ENCODE measurements around the gene THAP4. TPM values are rescaled to one million over a fixed set of nuclear protein-coding genes. Genes with fewer than 3 reads are reported as not detected.

THAP4 gene
- total RNA-seq, 1 donor: 36.7 TPM

DNA sequence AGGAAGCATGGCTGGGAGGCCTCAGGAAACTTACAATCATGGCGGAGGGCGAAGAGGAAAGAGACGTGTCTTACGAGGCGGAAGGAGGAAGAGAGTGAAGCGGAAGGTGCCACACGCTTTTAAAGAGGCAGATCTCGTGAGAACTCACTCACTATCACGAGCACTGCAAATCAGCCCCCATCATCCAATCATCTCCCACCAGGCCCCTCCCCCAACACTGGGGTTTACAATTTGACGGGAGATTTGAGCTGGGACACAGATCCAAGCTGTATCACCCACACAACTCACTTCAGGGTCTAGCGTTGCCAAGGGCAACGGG lies 83.5 kb downstream of the THAP4 start:
- TF ChIP-seq, protein P1, sequence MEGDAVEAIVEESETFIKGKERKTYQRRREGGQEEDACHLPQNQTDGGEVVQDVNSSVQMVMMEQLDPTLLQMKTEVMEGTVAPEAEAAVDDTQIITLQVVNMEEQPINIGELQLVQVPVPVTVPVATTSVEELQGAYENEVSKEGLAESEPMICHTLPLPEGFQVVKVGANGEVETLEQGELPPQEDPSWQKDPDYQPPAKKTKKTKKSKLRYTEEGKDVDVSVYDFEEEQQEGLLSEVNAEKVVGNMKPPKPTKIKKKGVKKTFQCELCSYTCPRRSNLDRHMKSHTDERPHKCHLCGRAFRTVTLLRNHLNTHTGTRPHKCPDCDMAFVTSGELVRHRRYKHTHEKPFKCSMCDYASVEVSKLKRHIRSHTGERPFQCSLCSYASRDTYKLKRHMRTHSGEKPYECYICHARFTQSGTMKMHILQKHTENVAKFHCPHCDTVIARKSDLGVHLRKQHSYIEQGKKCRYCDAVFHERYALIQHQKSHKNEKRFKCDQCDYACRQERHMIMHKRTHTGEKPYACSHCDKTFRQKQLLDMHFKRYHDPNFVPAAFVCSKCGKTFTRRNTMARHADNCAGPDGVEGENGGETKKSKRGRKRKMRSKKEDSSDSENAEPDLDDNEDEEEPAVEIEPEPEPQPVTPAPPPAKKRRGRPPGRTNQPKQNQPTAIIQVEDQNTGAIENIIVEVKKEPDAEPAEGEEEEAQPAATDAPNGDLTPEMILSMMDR (IDR thresholded peaks at IDR 0.05; ENCODE audit: insufficient read depth, low read depth, low read length): no peak
- no peak for DNase-seq (ENCODE audit: low read depth)
- no peak overlapping the region for H3K4me3 ChIP-seq (ENCODE audit: low read depth, low read length)

DNA sequence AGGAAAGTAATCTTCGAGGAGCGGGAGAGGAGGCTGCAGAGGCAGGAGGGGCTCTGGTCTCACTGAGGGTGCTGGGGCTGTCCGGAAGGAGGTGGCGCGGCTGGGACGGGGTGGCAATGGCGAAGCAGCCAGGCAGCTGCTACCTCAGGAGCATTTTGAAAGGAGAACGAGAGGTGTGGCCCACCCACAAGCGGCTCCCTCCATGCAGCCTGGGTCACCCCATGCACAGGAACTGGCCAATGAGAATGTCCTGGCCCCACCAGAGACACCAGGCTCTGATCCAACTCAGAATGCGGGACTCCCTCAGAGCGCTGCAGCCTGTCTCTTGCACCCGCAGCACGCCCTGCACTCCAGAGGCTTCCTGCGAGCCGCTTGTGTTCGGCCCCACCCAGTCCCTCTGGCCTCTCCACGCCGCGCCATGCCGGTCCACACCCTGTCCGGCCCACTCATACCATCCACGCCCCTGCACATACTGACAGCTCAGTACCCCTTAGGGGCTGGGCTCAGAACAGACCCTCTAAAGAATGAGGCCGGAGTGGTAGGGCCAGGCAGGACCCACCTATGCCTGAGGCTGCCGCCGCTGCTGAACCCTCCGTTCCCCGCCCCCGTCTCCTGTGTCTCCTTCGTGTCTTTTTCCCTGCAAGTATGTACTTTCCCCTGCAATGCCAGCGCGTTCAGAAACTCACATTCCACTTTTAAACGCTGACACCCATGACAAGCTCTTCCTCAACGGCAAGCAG lies 84.8 kb downstream of the THAP4 start:
- TF ChIP-seq, protein P1 (IDR thresholded peaks at IDR 0.05; ENCODE audit: insufficient read depth, low read depth, low read length): no peak
- H3K4me3 ChIP-seq (ENCODE audit: low read depth, low read length): no peak overlapping the region
- no peak for DNase-seq (ENCODE audit: low read depth)

DNA sequence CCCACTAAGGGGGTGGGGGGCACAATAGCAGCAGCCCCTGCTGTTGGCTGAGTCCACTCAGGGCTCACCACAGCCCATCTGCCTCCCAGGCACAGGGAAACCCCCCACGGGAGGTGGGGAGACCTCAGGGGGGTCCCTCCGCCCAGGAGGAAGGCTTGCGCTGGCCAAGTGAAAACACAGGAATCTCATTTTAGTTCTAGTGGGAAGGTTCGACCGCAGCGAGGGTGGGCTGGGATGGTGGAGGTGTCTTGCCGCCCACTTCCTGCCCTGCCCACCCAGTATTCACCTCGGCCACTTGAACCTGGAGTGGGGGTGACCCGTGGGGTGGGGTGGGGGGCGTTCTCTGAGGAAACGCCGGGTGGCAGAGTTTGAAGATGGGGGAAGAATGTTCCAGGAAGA lies 85.4 kb downstream of the THAP4 start:
- no peak overlapping the region for H3K4me3 ChIP-seq (ENCODE audit: low read depth, low read length)
- no peak for DNase-seq (ENCODE audit: low read depth)
- TF ChIP-seq, protein P1 (IDR thresholded peaks at IDR 0.05; ENCODE audit: insufficient read depth, low read depth, low read length): no peak

DNA sequence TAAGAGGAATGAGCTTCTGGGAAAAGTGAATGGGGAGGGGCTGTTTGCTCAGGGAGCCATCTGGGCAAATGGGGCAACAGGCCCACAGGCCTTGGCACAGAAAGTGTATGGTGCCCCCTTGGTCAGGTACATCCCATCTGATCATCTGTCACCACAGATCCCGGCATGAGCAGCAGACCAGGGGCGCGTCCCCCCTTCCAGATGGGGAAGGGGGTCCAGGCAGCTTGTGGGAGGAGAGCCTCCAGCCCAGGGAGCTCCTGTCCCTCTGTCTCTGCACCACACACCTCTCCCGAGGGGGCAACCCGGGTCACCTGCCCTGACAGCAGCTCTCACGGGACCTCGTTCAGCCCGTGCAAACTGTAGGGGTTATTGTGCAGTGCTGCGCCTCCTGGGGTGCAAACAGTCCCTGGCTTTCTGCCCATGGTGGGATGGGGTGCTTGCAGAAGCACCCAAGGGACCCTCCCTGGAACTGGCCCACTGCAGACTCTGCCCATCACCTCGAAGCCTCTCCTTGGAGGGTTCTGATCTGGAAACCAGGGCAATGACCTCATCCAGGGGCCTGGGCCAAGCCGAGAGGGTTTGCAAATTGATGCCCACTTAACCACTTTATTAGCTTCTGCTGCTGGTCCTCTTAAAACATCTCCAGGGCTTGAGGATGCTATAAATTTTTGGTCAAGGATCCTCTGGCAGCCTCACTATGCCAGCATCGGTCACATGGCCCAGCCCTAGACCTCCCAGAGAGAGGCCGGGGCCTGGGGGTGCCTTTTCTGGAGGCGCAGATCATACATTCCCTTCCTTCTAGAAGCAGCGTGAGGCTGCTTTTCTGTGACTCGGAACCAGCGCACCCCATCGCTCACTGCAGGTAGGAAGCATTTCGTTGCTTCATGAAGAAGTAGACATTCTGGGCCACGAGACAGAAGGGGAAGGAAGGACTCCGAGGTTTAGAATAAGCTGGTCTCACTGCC lies 86.1 kb downstream of the THAP4 start:
- DNase-seq (ENCODE audit: low read depth): no peak
- no peak overlapping the region for H3K4me3 ChIP-seq (ENCODE audit: low read depth, low read length)
- TF ChIP-seq, protein P1 (IDR thresholded peaks at IDR 0.05; ENCODE audit: insufficient read depth, low read depth, low read length): no peak

DNA sequence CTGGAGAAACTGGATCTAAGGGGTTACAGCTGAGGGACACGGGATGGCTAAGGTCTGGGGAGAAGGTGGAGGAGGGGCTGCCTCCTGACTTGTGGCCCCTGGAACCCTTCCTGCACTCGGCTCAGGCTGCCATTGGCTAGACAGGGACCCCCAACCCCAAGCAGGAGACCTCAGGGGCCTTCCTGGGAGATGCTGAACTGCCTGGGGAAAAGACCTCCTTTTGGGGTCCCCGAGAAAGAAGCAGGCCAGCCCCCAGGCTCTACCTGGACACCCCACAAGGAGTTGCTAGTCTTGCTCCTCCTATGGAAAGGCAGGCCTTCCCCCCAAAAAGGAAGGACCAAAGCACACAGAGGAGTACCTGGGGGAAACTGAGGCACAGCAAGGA lies 88.5 kb downstream of the THAP4 start:
- no peak overlapping the region for H3K4me3 ChIP-seq (ENCODE audit: low read depth, low read length)
- TF ChIP-seq, protein P1 (IDR thresholded peaks at IDR 0.05; ENCODE audit: insufficient read depth, low read depth, low read length): no peak
- DNase-seq (ENCODE audit: low read depth): no peak

DNA sequence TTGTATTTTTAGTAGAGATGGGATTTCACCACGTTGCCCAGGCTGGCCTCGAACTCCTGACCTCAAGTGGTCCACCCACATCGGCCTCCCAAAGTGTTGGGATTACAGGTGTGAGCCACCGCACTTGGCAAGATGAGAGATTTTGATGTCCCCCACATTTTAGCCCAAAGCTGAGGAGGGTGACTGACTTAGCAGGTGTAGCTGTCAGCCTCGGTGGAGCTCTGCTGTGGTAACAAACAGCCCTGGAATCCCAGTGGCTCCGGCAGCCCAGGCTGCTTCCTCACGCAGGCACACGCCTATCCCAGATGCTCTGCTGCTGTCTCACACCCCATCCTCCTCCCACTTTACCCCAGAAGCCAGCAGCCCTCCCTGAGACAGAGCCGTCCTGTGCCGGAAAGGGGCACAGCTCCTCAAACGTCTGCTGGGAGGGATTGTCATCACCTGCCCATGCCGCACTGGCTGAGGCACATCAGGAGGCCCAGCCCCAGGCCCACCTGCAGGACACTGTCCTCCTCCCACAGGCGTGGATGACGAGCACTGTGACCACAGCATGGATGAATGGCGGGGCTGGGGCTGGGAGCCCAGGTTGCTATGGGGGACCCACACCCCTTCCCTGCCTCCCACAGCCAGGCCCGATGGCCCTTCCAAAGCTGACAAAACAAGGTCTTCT lies 89.0 kb downstream of the THAP4 start:
- no peak for DNase-seq (ENCODE audit: low read depth)
- TF ChIP-seq, protein P1 (IDR thresholded peaks at IDR 0.05; ENCODE audit: insufficient read depth, low read depth, low read length): no peak

More for the DNA sequence above, 89.0 kb downstream of the THAP4 start:
- H3K4me3 ChIP-seq (ENCODE audit: low read depth, low read length): no peak overlapping the region
